Stimulated activated naive B cell treated with anti-CD40 and anti-IgM and Interleukin-4, amounts not matched to agents 10 μg/mL and 1 μg/mL and 100 μg/mL, for 72 hours (primary cell): Measurements from ENCODE around the gene TOMT.
A peak's percentile ranks its signal among the peaks of the same experiment; 100 is the strongest.

Source experiments
- ATAC-seq, 2 donors: fragments of 150-1000 bp; cut with Tn5 transposase; replicated peaks; 2 replicates each; pipeline ENCODE4 v1.10.0; 2021; ENCODE audit warnings: moderate library complexity in 1 of 2
- DNase-seq: peaks from one replicate; pipeline ENCODE4 v3.0.0; 2021
- H3K27ac Mint-ChIP-seq: one replicate; pipeline ENCODE4 v1.8.0; 2022; ENCODE audit warnings: mild to moderate bottlenecking, mixed read lengths
- H3K27me3 Mint-ChIP-seq, 2 donors: one replicate each; pipeline ENCODE4 v1.8.0; 2022; ENCODE audit warnings: mixed read lengths in 2 of 2
- H3K36me3 Mint-ChIP-seq, 2 donors: one replicate each; pipeline ENCODE4 v1.8.0; 2022; ENCODE audit warnings: mixed read lengths in 2 of 2, mild to moderate bottlenecking in 1 of 2
- H3K4me1 Mint-ChIP-seq, 2 donors: one replicate each; pipeline ENCODE4 v1.8.0; 2022; ENCODE audit warnings: mixed read lengths in 2 of 2, mild to moderate bottlenecking in 1 of 2
- H3K4me3 Mint-ChIP-seq, 2 donors: one replicate each; pipeline ENCODE4 v1.8.0; 2022; ENCODE audit warnings: mild to moderate bottlenecking in 2 of 2, mixed read lengths in 2 of 2, moderate library complexity in 1 of 2
- H3K9me3 Mint-ChIP-seq, 2 donors: one replicate each; pipeline ENCODE4 v1.8.0; 2022; ENCODE audit warnings: mixed read lengths in 2 of 2, mild to moderate bottlenecking in 1 of 2

TOMT gene

GRCh38 chr11:72080326-72081183 is 25.2 kb upstream of the TOMT start, which contains the start of the genes LRRC51 and NUMA1:
Gene LRRC51, plus strand, starts transcription at chr11:72080850. Its CDS starts 8,234 bp downstream, at chr11:72089084.
Gene NUMA1, minus strand, starts transcription at chr11:72080542. Its CDS starts 44,599 bp downstream, at chr11:72035943.
- Mint-ChIP-seq H3K9me3 (no peaks in the 10 kb centered on the region), H3K36me3 (peaks cover 7% of the 10 kb centered on the region in 2 donors), H3K4me3 (peak within 1 kb of the TSS; percentile 99), H3K27ac (peak within 1 kb of the TSS; percentile 95), H3K27me3 (no peaks in the 10 kb centered on the region), H3K4me1 (peaks cover 27 to 48% of the 10 kb centered on the region in 2 donors)
- ATAC-seq, result peak; percentile 94 to 96
- peak; percentile 99 for DNase-seq

- peak overlapping the region; percentile 99 for H3K4me3 Mint-ChIP-seq
- H3K36me3 Mint-ChIP-seq, result peaks cover 6 to 11% of the 10 kb centered on the region in 2 donors
- DNase-seq (no peak), ATAC-seq (no peak)
- H3K27ac Mint-ChIP-seq, result peak overlapping the region; percentile 95
- no peaks in the 10 kb centered on the region for H3K9me3 Mint-ChIP-seq
- H3K4me1 Mint-ChIP-seq, result peaks cover 27 to 48% of the 10 kb centered on the region in 2 donors
- H3K27me3 Mint-ChIP-seq, result no peaks in the 10 kb centered on the region
Measured at GRCh38 chr11:72081184-72081644, 24.5 kb upstream of the TOMT start.

GRCh38 chr11:72081821-72082453 is 23.8 kb upstream of the TOMT start:
- DNase-seq (no peak), ATAC-seq (no peak)
- Mint-ChIP-seq H3K36me3 (peaks cover 6 to 10% of the 10 kb centered on the region in 2 donors), H3K27ac (peak overlapping the region; percentile 95), H3K9me3 (no peaks in the 10 kb centered on the region), H3K4me1 (peaks cover 26 to 43% of the 10 kb centered on the region in 2 donors), H3K27me3 (no peaks in the 10 kb centered on the region), H3K4me3 (peak overlapping the region; percentile 99)

GRCh38 chr11:72083414-72083813 is 22.3 kb upstream of the TOMT start:
- DNase-seq (no peak), ATAC-seq (no peak)
- H3K9me3 Mint-ChIP-seq, result no peaks in the 10 kb centered on the region
- H3K27ac Mint-ChIP-seq, result peak overlapping the region; percentile 68
- no peaks in the 10 kb centered on the region for H3K27me3 Mint-ChIP-seq
- no peak overlapping the region for H3K4me3 Mint-ChIP-seq
- peaks cover 21 to 35% of the 10 kb centered on the region in 2 donors for H3K4me1 Mint-ChIP-seq
- peaks cover 8 to 12% of the 10 kb centered on the region in 2 donors for H3K36me3 Mint-ChIP-seq

- ATAC-seq (no peak), DNase-seq (no peak)
- Mint-ChIP-seq H3K27ac (no peak overlapping the region), H3K36me3 (peaks cover 8 to 12% of the 10 kb centered on the region in 2 donors), H3K27me3 (no peaks in the 10 kb centered on the region), H3K4me3 (no peak overlapping the region), H3K4me1 (peaks cover 17 to 28% of the 10 kb centered on the region in 2 donors), H3K9me3 (no peaks in the 10 kb centered on the region)
Measured at GRCh38 chr11:72084076-72084475, 21.6 kb upstream of the TOMT start.

GRCh38 chr11:72084965-72085364 is 20.8 kb upstream of the TOMT start:
- H3K27me3 Mint-ChIP-seq, result no peaks in the 10 kb centered on the region
- peaks cover 14 to 23% of the 10 kb centered on the region in 2 donors for H3K4me1 Mint-ChIP-seq
- no peaks in the 10 kb centered on the region for H3K9me3 Mint-ChIP-seq
- H3K27ac Mint-ChIP-seq, result no peak overlapping the region
- H3K36me3 Mint-ChIP-seq, result peaks cover 8 to 16% of the 10 kb centered on the region in 2 donors
- DNase-seq, result no peak
- no peak overlapping the region for H3K4me3 Mint-ChIP-seq
- no peak for ATAC-seq

- ATAC-seq, result no peak
- Mint-ChIP-seq H3K4me1 (peaks cover 9 to 15% of the 10 kb centered on the region in 2 donors), H3K4me3 (no peak overlapping the region), H3K9me3 (no peaks in the 10 kb centered on the region), H3K27me3 (no peaks in the 10 kb centered on the region), H3K36me3 (peaks cover 8 to 17% of the 10 kb centered on the region in 2 donors), H3K27ac (no peak overlapping the region)
- no peak for DNase-seq
Measured at GRCh38 chr11:72085621-72086351, 19.9 kb upstream of the TOMT start.

- Mint-ChIP-seq H3K27ac (no peak overlapping the region), H3K27me3 (no peaks in the 10 kb centered on the region), H3K9me3 (no peaks in the 10 kb centered on the region), H3K36me3 (peaks cover 10 to 21% of the 10 kb centered on the region in 2 donors), H3K4me3 (no peak overlapping the region), H3K4me1 (peaks cover 13 to 19% of the 10 kb centered on the region in 2 donors)
- ATAC-seq (no peak), DNase-seq (no peak)
Measured at GRCh38 chr11:72088076-72088808, 17.5 kb upstream of the TOMT start.

- Mint-ChIP-seq H3K36me3 (peaks cover 8 to 22% of the 10 kb centered on the region in 2 donors), H3K4me1 (peaks cover 15 to 19% of the 10 kb centered on the region in 2 donors), H3K27ac (peak overlapping the region; percentile 82), H3K4me3 (no peak overlapping the region), H3K9me3 (no peaks in the 10 kb centered on the region), H3K27me3 (no peaks in the 10 kb centered on the region)
- peak; percentile 94 to 96 for ATAC-seq
- peak; percentile 55 for DNase-seq
Measured at GRCh38 chr11:72091292-72091691, 14.4 kb upstream of the TOMT start.

GRCh38 chr11:72098741-72099140 is 7.0 kb upstream of the TOMT start:
- no peak for ATAC-seq
- no peaks in the 10 kb centered on the region for H3K27me3 Mint-ChIP-seq
- no peak overlapping the region for H3K4me3 Mint-ChIP-seq
- no peak overlapping the region for H3K27ac Mint-ChIP-seq
- peaks cover 42 to 58% of the 10 kb centered on the region in 2 donors for H3K36me3 Mint-ChIP-seq
- peaks cover 31 to 56% of the 10 kb centered on the region in 2 donors for H3K4me1 Mint-ChIP-seq
- H3K9me3 Mint-ChIP-seq, result peaks cover 0 to 3% of the 10 kb centered on the region in 2 donors
- DNase-seq, result no peak

GRCh38 chr11:72100009-72100408 is 5.7 kb upstream of the TOMT start:
- DNase-seq (no peak), ATAC-seq (no peak)
- no peaks in the 10 kb centered on the region for H3K27me3 Mint-ChIP-seq
- H3K9me3 Mint-ChIP-seq, result peaks cover 4 to 8% of the 10 kb centered on the region in 2 donors
- H3K36me3 Mint-ChIP-seq, result peaks cover 50 to 64% of the 10 kb centered on the region in 2 donors
- H3K4me1 Mint-ChIP-seq, result peaks cover 37 to 64% of the 10 kb centered on the region in 2 donors
- peak overlapping the region in 1 of 2 donors; percentile 26 for H3K4me3 Mint-ChIP-seq
- H3K27ac Mint-ChIP-seq, result peak overlapping the region; percentile 90

- Mint-ChIP-seq H3K27me3 (no peaks in the 10 kb centered on the region), H3K4me3 (peak overlapping the region; percentile 26 to 51), H3K27ac (peak overlapping the region; percentile 90), H3K36me3 (peaks cover 54 to 67% of the 10 kb centered on the region in 2 donors), H3K9me3 (peaks cover 4 to 8% of the 10 kb centered on the region in 2 donors), H3K4me1 (peaks cover 37 to 64% of the 10 kb centered on the region in 2 donors)
- ATAC-seq (no peak), DNase-seq (no peak)
Measured at GRCh38 chr11:72100462-72100861, 5.3 kb upstream of the TOMT start.

- peak overlapping the region; percentile 86 to 93 for H3K4me3 Mint-ChIP-seq
- H3K36me3 Mint-ChIP-seq, result peaks cover 52 to 73% of the 10 kb centered on the region in 2 donors
- peaks cover 37 to 64% of the 10 kb centered on the region in 2 donors for H3K4me1 Mint-ChIP-seq
- H3K27ac Mint-ChIP-seq, result peak overlapping the region; percentile 95
- no peaks in the 10 kb centered on the region for H3K27me3 Mint-ChIP-seq
- H3K9me3 Mint-ChIP-seq, result peaks cover 4 to 8% of the 10 kb centered on the region in 2 donors
- no peak for DNase-seq
- ATAC-seq, result no peak
Measured at GRCh38 chr11:72102162-72102561, 3.6 kb upstream of the TOMT start.
